Neutrophil (primary cell): ENCODE measurements around the gene BIRC5.
A peak's percentile ranks its signal among the peaks of the same experiment; 100 is the strongest.

Source experiments
- H3K27ac ChIP-seq: fragments of 200-600 bp; sonication (generic); 2 replicates; pipeline ENCODE4 v1.5.1; 2016; ENCODE audit warnings: mild to moderate bottlenecking, moderate library complexity
- H3K27me3 ChIP-seq: fragments of 200-600 bp; sonication (generic); 2 replicates; pipeline ENCODE4 v1.6.0; 2016; ENCODE audit warnings: mild to moderate bottlenecking
- H3K36me3 ChIP-seq: fragments of 200-600 bp; sonication (generic); 2 replicates; pipeline ENCODE4 v1.5.1; 2017
- H3K4me1 ChIP-seq, 2 experiments: fragments of 200-600 bp in 1 of 2; sonication (generic) in 1 of 2; 1 replicate in 1 of 2; 2 replicates in 1 of 2; pipeline versions ENCODE4 v1.5.1 to v1.6.1; 2013 to 2016; ENCODE audit warnings: low read depth in 1 of 2, low read length in 1 of 2, mild to moderate bottlenecking in 1 of 2, moderate library complexity in 1 of 2; ENCODE audit not compliant: control insufficient read depth in 1 of 2, insufficient read depth in 1 of 2
- H3K4me3 ChIP-seq, 2 experiments: fragments of 200-600 bp in 1 of 2; sonication (generic) in 1 of 2; 1 replicate in 1 of 2; 2 replicates in 1 of 2; pipeline ENCODE4 v1.5.1; 2013 to 2016; ENCODE audit warnings: low read depth in 1 of 2, low read length in 1 of 2, mild to moderate bottlenecking in 1 of 2, moderate library complexity in 1 of 2
- H3K9me3 ChIP-seq: fragments of 200-600 bp; sonication (generic); 2 replicates; pipeline ENCODE4 v1.5.1; 2016
- TF ChIP-seq, protein P1 (sequence below): fragments of 200-600 bp; sonication (generic); IDR thresholded peaks from 2 replicates; pipeline ENCODE4 v1.5.1; 2016; ENCODE audit warnings: antibody characterized with exemption

BIRC5 gene

DNA sequence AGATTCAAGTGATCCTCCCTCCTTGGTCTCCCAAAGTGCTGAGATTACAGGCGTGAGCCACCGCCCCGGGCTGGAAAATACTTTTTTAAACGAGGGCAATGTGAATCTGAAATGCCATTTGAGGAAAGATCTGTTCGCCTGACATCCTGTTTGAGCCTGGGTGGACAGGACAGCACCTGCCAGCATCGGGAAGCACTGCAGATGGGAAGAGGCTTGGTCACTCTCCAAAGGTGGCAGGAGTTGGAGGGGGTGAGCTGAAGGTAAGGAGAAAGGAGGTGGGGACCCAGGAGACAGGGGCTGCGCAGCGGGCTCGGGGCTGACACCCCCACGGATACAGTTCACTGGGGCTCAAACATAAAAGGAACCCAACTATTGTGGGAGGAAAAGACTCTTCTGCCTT is 3.9 kb upstream of the BIRC5 start:
- Histone ChIP-seq H3K4me1 (peaks cover 10 to 17% of the 10 kb centered on the region in 2 experiments), H3K4me3 (no peak overlapping the region), H3K27me3 (no peaks in the 10 kb centered on the region), H3K27ac (no peak overlapping the region), H3K36me3 (no peaks in the 10 kb centered on the region), H3K9me3 (no peaks in the 10 kb centered on the region)
- TF ChIP-seq, protein P1, sequence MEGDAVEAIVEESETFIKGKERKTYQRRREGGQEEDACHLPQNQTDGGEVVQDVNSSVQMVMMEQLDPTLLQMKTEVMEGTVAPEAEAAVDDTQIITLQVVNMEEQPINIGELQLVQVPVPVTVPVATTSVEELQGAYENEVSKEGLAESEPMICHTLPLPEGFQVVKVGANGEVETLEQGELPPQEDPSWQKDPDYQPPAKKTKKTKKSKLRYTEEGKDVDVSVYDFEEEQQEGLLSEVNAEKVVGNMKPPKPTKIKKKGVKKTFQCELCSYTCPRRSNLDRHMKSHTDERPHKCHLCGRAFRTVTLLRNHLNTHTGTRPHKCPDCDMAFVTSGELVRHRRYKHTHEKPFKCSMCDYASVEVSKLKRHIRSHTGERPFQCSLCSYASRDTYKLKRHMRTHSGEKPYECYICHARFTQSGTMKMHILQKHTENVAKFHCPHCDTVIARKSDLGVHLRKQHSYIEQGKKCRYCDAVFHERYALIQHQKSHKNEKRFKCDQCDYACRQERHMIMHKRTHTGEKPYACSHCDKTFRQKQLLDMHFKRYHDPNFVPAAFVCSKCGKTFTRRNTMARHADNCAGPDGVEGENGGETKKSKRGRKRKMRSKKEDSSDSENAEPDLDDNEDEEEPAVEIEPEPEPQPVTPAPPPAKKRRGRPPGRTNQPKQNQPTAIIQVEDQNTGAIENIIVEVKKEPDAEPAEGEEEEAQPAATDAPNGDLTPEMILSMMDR, result no peak

DNA sequence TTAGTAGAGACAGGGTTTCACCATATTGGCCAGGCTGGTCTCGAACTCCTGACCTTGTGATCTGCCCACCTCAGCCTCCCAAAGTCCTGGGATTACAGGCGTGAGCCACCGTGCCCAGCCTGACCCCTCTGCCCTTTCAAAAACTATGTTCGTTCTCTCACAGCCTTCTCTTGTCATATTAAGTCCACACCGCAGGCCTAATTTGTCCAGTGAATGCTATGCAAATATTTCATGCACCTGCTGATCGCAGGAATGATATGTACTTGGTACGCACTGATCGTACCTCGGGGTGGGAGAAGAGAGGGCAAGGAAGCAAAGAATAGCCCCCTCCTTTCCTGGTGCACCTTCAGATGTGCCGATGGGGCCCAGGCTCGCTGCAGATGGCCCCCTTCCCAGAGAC is 3.0 kb upstream of the BIRC5 start:
- Histone ChIP-seq H3K27ac (no peak overlapping the region), H3K36me3 (no peaks in the 10 kb centered on the region), H3K27me3 (no peaks in the 10 kb centered on the region), H3K4me1 (peaks cover 10 to 17% of the 10 kb centered on the region in 2 experiments), H3K9me3 (no peaks in the 10 kb centered on the region), H3K4me3 (no peak overlapping the region)
- TF ChIP-seq, protein P1, result no peak

DNA sequence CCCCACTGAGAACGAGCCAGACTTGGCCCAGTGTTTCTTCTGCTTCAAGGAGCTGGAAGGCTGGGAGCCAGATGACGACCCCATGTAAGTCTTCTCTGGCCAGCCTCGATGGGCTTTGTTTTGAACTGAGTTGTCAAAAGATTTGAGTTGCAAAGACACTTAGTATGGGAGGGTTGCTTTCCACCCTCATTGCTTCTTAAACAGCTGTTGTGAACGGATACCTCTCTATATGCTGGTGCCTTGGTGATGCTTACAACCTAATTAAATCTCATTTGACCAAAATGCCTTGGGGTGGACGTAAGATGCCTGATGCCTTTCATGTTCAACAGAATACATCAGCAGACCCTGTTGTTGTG is 631 bp downstream of the BIRC5 start:
- H3K27ac ChIP-seq, result no peak overlapping the region
- no peaks in the 10 kb centered on the region for H3K27me3 ChIP-seq
- H3K4me1 ChIP-seq, result peaks cover 10 to 14% of the 10 kb centered on the region in 2 experiments
- H3K36me3 ChIP-seq, result peaks cover 6% of the 10 kb centered on the region
- peak overlapping the region; percentile 57 to 67 for H3K4me3 ChIP-seq
- TF ChIP-seq, protein P1, result no peak
- H3K9me3 ChIP-seq, result no peaks in the 10 kb centered on the region

DNA sequence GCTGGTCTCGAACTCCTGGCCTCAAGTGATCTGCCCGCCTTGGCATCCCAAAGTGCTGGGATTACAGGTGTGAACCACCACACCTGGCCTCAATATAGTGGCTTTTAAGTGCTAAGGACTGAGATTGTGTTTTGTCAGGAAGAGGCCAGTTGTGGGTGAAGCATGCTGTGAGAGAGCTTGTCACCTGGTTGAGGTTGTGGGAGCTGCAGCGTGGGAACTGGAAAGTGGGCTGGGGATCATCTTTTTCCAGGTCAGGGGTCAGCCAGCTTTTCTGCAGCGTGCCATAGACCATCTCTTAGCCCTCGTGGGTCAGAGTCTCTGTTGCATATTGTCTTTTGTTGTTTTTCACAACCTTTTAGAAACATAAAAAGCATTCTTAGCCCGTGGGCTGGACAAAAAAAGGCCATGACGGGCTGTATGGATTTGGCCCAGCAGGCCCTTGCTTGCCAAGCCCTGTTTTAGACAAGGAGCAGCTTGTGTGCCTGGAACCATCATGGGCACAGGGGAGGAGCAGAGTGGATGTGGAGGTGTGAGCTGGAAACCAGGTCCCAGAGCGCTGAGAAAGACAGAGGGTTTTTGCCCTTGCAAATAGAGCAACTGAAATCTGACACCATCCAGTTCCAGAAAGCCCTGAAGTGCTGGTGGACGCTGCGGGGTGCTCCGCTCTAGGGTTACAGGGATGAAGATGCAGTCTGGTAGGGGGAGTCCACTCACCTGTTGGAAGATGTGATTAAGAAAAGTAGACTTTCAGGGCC is 5.5 kb downstream of the BIRC5 start:
- H3K27ac ChIP-seq, result no peak overlapping the region
- H3K4me1 ChIP-seq, result peaks cover 4 to 5% of the 10 kb centered on the region in 2 experiments
- no peak overlapping the region for H3K4me3 ChIP-seq
- H3K9me3 ChIP-seq, result no peaks in the 10 kb centered on the region
- TF ChIP-seq, protein P1, result no peak
- H3K36me3 ChIP-seq, result peaks cover 43% of the 10 kb centered on the region
- no peaks in the 10 kb centered on the region for H3K27me3 ChIP-seq

GRCh38 chr17:78223061-78223460 is 9.0 kb downstream of the BIRC5 start:
- no peaks in the 10 kb centered on the region for H3K9me3 ChIP-seq
- H3K36me3 ChIP-seq, result peaks cover 52% of the 10 kb centered on the region
- H3K4me3 ChIP-seq, result no peak overlapping the region

More at GRCh38 chr17:78223061-78223460, 9.0 kb downstream of the BIRC5 start:
- Histone ChIP-seq H3K4me1 (peaks cover 4 to 9% of the 10 kb centered on the region in 2 experiments), H3K27ac (no peak overlapping the region), H3K27me3 (peaks cover 20% of the 10 kb centered on the region)
- TF ChIP-seq, protein P1, result no peak
